Stimulated activated naive CD8-positive, alpha-beta T cell treated with anti-CD3 and anti-CD28 coated beads, Interleukin-15, Interleukin-2, amounts not matched to agents 100 ng/mL and 50 ng/mL, for 24 hours (primary cell): ENCODE data around the gene GALNT6.

Experiments used
- H3K27ac Mint-ChIP-seq: one replicate; pipeline ENCODE4 v1.8.0; 2021; ENCODE audit warnings: mild to moderate bottlenecking, mixed read lengths
- H3K27me3 Mint-ChIP-seq: one replicate; pipeline ENCODE4 v1.8.0; 2021; ENCODE audit warnings: mixed read lengths
- H3K36me3 Mint-ChIP-seq: one replicate; pipeline ENCODE4 v1.8.0; 2021; ENCODE audit warnings: low read depth, mixed read lengths
- H3K4me1 Mint-ChIP-seq: one replicate; pipeline ENCODE4 v1.8.0; 2021; ENCODE audit warnings: low read depth, mixed read lengths
- H3K4me3 Mint-ChIP-seq: one replicate; pipeline ENCODE4 v1.8.0; 2021; ENCODE audit warnings: mild to moderate bottlenecking, mixed read lengths
- H3K9me3 Mint-ChIP-seq: one replicate; pipeline ENCODE4 v1.8.0; 2021; ENCODE audit warnings: mixed read lengths

Gene GALNT6

GRCh38 chr12:51415931-51416330 is 24.7 kb upstream of the GALNT6 start:
- Mint-ChIP-seq H3K27ac (no peak overlapping the region), H3K4me1 (no peaks in the 10 kb centered on the region), H3K9me3 (no peaks in the 10 kb centered on the region), H3K36me3 (no peaks in the 10 kb centered on the region), H3K4me3 (no peak overlapping the region), H3K27me3 (no peaks in the 10 kb centered on the region)

GRCh38 chr12:51413791-51414190 is 22.6 kb upstream of the GALNT6 start:
- H3K36me3 Mint-ChIP-seq, result no peaks in the 10 kb centered on the region

GRCh38 chr12:51413149-51413548 is 21.9 kb upstream of the GALNT6 start:
- Mint-ChIP-seq H3K9me3 (no peaks in the 10 kb centered on the region), H3K36me3 (no peaks in the 10 kb centered on the region), H3K27me3 (no peaks in the 10 kb centered on the region), H3K4me1 (no peaks in the 10 kb centered on the region), H3K4me3 (no peak overlapping the region), H3K27ac (no peak overlapping the region)

More at GRCh38 chr12:51413791-51414190, 22.6 kb upstream of the GALNT6 start:
- H3K27ac Mint-ChIP-seq, result no peak overlapping the region
- H3K4me1 Mint-ChIP-seq, result no peaks in the 10 kb centered on the region
- H3K27me3 Mint-ChIP-seq, result no peaks in the 10 kb centered on the region
- no peaks in the 10 kb centered on the region for H3K9me3 Mint-ChIP-seq
- H3K4me3 Mint-ChIP-seq, result no peak overlapping the region

GRCh38 chr12:51409846-51410245 is 18.6 kb upstream of the GALNT6 start:
- no peaks in the 10 kb centered on the region for H3K9me3 Mint-ChIP-seq
- H3K4me3 Mint-ChIP-seq, result no peak overlapping the region
- H3K36me3 Mint-ChIP-seq, result no peaks in the 10 kb centered on the region
- H3K27ac Mint-ChIP-seq, result no peak overlapping the region
- H3K4me1 Mint-ChIP-seq, result no peaks in the 10 kb centered on the region
- no peaks in the 10 kb centered on the region for H3K27me3 Mint-ChIP-seq

GRCh38 chr12:51407604-51408003 is 16.4 kb upstream of the GALNT6 start:
- no peaks in the 10 kb centered on the region for H3K4me1 Mint-ChIP-seq
- no peak overlapping the region for H3K27ac Mint-ChIP-seq
- H3K27me3 Mint-ChIP-seq, result no peaks in the 10 kb centered on the region
- H3K36me3 Mint-ChIP-seq, result no peaks in the 10 kb centered on the region
- no peak overlapping the region for H3K4me3 Mint-ChIP-seq
- no peaks in the 10 kb centered on the region for H3K9me3 Mint-ChIP-seq

- no peak overlapping the region for H3K27ac Mint-ChIP-seq
- H3K4me1 Mint-ChIP-seq, result no peaks in the 10 kb centered on the region
- H3K36me3 Mint-ChIP-seq, result no peaks in the 10 kb centered on the region
- H3K9me3 Mint-ChIP-seq, result no peaks in the 10 kb centered on the region
- H3K4me3 Mint-ChIP-seq, result no peak overlapping the region
- no peaks in the 10 kb centered on the region for H3K27me3 Mint-ChIP-seq
These were observed 15.7 kb upstream of the GALNT6 start for GRCh38 chr12:51406859-51407258.

- H3K9me3 Mint-ChIP-seq, result no peaks in the 10 kb centered on the region
- H3K27me3 Mint-ChIP-seq, result no peaks in the 10 kb centered on the region
- H3K27ac Mint-ChIP-seq, result no peak overlapping the region
- no peaks in the 10 kb centered on the region for H3K36me3 Mint-ChIP-seq
- H3K4me1 Mint-ChIP-seq, result no peaks in the 10 kb centered on the region
- no peak overlapping the region for H3K4me3 Mint-ChIP-seq
These were observed 15.1 kb upstream of the GALNT6 start for GRCh38 chr12:51406290-51406689.

GRCh38 chr12:51405801-51406207 is 14.6 kb upstream of the GALNT6 start:
- Mint-ChIP-seq H3K27ac (no peak overlapping the region), H3K36me3 (no peaks in the 10 kb centered on the region), H3K4me3 (no peak overlapping the region), H3K9me3 (no peaks in the 10 kb centered on the region), H3K4me1 (no peaks in the 10 kb centered on the region), H3K27me3 (no peaks in the 10 kb centered on the region)

GRCh38 chr12:51404627-51405026 is 13.4 kb upstream of the GALNT6 start:
- H3K27me3 Mint-ChIP-seq, result no peaks in the 10 kb centered on the region

GRCh38 chr12:51403681-51404136 is 12.5 kb upstream of the GALNT6 start:
- no peaks in the 10 kb centered on the region for H3K36me3 Mint-ChIP-seq
- no peak overlapping the region for H3K4me3 Mint-ChIP-seq
- H3K27me3 Mint-ChIP-seq, result no peaks in the 10 kb centered on the region
- H3K27ac Mint-ChIP-seq, result no peak overlapping the region
- H3K4me1 Mint-ChIP-seq, result no peaks in the 10 kb centered on the region
- no peaks in the 10 kb centered on the region for H3K9me3 Mint-ChIP-seq

More at GRCh38 chr12:51404627-51405026, 13.4 kb upstream of the GALNT6 start:
- no peaks in the 10 kb centered on the region for H3K36me3 Mint-ChIP-seq
- H3K9me3 Mint-ChIP-seq, result no peaks in the 10 kb centered on the region
- no peak overlapping the region for H3K27ac Mint-ChIP-seq
- H3K4me3 Mint-ChIP-seq, result no peak overlapping the region
- H3K4me1 Mint-ChIP-seq, result no peaks in the 10 kb centered on the region

GRCh38 chr12:51403159-51403558 is 12.0 kb upstream of the GALNT6 start:
- Mint-ChIP-seq H3K36me3 (no peaks in the 10 kb centered on the region), H3K4me1 (peaks cover under 1% of the 10 kb centered on the region), H3K27ac (no peak overlapping the region), H3K27me3 (no peaks in the 10 kb centered on the region), H3K4me3 (no peak overlapping the region), H3K9me3 (no peaks in the 10 kb centered on the region)

- Mint-ChIP-seq H3K4me3 (no peak overlapping the region), H3K4me1 (peaks cover 4% of the 10 kb centered on the region), H3K36me3 (no peaks in the 10 kb centered on the region), H3K27me3 (no peaks in the 10 kb centered on the region), H3K27ac (no peak overlapping the region), H3K9me3 (no peaks in the 10 kb centered on the region)
These were observed 10.7 kb upstream of the GALNT6 start for GRCh38 chr12:51401900-51402299.

GRCh38 chr12:51401486-51401885 is 10.3 kb upstream of the GALNT6 start:
- Mint-ChIP-seq H3K9me3 (no peaks in the 10 kb centered on the region), H3K27me3 (no peaks in the 10 kb centered on the region), H3K4me3 (no peak overlapping the region), H3K36me3 (no peaks in the 10 kb centered on the region), H3K4me1 (peaks cover 4% of the 10 kb centered on the region), H3K27ac (no peak overlapping the region)

- Mint-ChIP-seq H3K27ac (no peak overlapping the region), H3K9me3 (no peaks in the 10 kb centered on the region), H3K4me1 (peaks cover 7% of the 10 kb centered on the region), H3K27me3 (no peaks in the 10 kb centered on the region), H3K4me3 (no peak overlapping the region), H3K36me3 (no peaks in the 10 kb centered on the region)
These were observed 9.8 kb upstream of the GALNT6 start for GRCh38 chr12:51401020-51401419.

- H3K36me3 Mint-ChIP-seq, result no peaks in the 10 kb centered on the region
- no peak overlapping the region for H3K4me3 Mint-ChIP-seq
- H3K4me1 Mint-ChIP-seq, result peaks cover 18% of the 10 kb centered on the region
- no peak overlapping the region for H3K27ac Mint-ChIP-seq
- no peaks in the 10 kb centered on the region for H3K27me3 Mint-ChIP-seq
- H3K9me3 Mint-ChIP-seq, result no peaks in the 10 kb centered on the region
These were observed 8.7 kb upstream of the GALNT6 start for GRCh38 chr12:51399891-51400290.

GRCh38 chr12:51397670-51398069 is 6.5 kb upstream of the GALNT6 start:
- H3K4me1 Mint-ChIP-seq, result peaks cover 40% of the 10 kb centered on the region
- no peak overlapping the region for H3K4me3 Mint-ChIP-seq
- no peaks in the 10 kb centered on the region for H3K9me3 Mint-ChIP-seq
- H3K27me3 Mint-ChIP-seq, result no peaks in the 10 kb centered on the region
- no peak overlapping the region for H3K27ac Mint-ChIP-seq
- no peaks in the 10 kb centered on the region for H3K36me3 Mint-ChIP-seq
